Mesothelial cell of epicardium (in vitro differentiated cells): Measurements from ENCODE around the gene FAM193A. TPM values are rescaled to one million over a fixed set of nuclear protein-coding genes. Genes with fewer than 3 reads are reported as not detected.

Source experiments
- DNase-seq, 2 experiments: peaks; one replicate each; pipeline ENCODE4 v3.0.0; 2021; ENCODE audit warnings: low spot score in 2 of 2; ENCODE audit not compliant: unreplicated experiment in 2 of 2
- H3K27ac Mint-ChIP-seq: 2 replicates; pipeline ENCODE4 v1.8.0; 2021; ENCODE audit warnings: mixed read lengths
- H3K27me3 Mint-ChIP-seq: 2 replicates; pipeline ENCODE4 v1.8.0; 2021; ENCODE audit warnings: low read depth, mixed read lengths
- H3K36me3 Mint-ChIP-seq: 2 replicates; pipeline ENCODE4 v1.8.0; 2021; ENCODE audit warnings: mixed read lengths
- H3K4me1 Mint-ChIP-seq: 2 replicates; pipeline ENCODE4 v1.8.0; 2021; ENCODE audit warnings: mixed read lengths
- H3K4me3 Mint-ChIP-seq: 2 replicates; pipeline ENCODE4 v1.8.0; 2021; ENCODE audit warnings: mild to moderate bottlenecking, moderate library complexity, mixed read lengths
- H3K9me3 Mint-ChIP-seq: 2 replicates; pipeline ENCODE4 v1.8.0; 2021; ENCODE audit warnings: mixed read lengths
- total RNA-seq: library from RNA; stranded (reverse); gene quantifications from 3 replicates; pipeline ENCODE4 v1.2.1, GENCODE V29; 2021
- TF ChIP-seq, protein P1 (sequence below): fragments of 200-600 bp; sonication (generic); IDR thresholded peaks from one replicate; pipeline ENCODE4 v1.5.0; 2021; ENCODE audit warnings: antibody characterized with exemption; ENCODE audit not compliant: unreplicated experiment

The FAM193A gene
- total RNA-seq, 1 donor from 2014 or later: 48.1 TPM

DNA sequence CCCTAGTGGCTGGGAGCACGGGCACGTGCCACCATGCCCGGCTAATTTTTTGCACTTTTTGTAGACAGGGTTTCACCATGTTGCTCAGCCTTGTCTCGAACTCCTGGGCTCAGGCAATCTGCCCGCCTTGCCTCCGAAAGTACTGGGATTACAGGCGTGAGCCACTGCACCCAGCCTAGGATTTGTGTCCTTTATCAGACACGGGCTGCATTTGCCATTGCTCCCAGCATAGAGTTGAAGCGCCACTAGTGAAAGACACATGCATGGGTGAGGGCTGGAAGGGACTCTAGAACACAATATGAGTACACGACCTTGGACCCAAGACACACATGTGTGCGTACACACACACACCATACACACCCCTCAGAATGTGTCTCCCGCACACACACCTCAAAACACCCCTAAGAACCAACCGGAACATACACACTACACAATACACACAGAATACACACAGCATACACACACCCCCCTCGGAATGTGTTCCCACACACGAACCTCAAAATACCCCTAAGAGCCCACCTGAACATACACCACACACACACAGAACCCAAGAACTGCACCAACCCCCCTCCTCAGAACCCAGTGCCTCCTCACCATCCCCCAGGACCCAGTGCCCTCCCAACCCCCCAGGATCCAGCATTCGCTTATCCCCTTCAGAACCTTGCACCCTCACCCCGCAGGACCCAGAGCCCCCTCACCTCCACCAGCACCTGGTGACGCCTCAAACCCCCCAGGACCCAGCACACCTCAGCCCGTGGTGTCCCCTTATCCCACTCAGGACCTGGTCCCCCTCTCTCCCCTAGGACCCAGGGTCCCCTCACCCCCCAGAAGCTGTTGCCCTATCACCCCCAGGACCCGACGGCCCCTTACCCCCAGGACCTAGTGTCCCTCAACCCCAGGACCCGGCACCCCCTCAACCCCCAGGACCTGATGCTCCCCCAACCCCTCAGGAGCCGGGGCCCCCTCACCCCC lies 218.7 kb downstream of the FAM193A start:
- Mint-ChIP-seq H3K4me1 (peaks cover 7% of the 10 kb centered on the region), H3K36me3 (no peaks in the 10 kb centered on the region), H3K4me3 (peak overlapping the region; percentile 64), H3K9me3 (no peaks in the 10 kb centered on the region), H3K27me3 (no peaks in the 10 kb centered on the region), H3K27ac (no peak overlapping the region)
- no peak for DNase-seq
- TF ChIP-seq, protein P1, sequence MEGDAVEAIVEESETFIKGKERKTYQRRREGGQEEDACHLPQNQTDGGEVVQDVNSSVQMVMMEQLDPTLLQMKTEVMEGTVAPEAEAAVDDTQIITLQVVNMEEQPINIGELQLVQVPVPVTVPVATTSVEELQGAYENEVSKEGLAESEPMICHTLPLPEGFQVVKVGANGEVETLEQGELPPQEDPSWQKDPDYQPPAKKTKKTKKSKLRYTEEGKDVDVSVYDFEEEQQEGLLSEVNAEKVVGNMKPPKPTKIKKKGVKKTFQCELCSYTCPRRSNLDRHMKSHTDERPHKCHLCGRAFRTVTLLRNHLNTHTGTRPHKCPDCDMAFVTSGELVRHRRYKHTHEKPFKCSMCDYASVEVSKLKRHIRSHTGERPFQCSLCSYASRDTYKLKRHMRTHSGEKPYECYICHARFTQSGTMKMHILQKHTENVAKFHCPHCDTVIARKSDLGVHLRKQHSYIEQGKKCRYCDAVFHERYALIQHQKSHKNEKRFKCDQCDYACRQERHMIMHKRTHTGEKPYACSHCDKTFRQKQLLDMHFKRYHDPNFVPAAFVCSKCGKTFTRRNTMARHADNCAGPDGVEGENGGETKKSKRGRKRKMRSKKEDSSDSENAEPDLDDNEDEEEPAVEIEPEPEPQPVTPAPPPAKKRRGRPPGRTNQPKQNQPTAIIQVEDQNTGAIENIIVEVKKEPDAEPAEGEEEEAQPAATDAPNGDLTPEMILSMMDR: no peak

DNA sequence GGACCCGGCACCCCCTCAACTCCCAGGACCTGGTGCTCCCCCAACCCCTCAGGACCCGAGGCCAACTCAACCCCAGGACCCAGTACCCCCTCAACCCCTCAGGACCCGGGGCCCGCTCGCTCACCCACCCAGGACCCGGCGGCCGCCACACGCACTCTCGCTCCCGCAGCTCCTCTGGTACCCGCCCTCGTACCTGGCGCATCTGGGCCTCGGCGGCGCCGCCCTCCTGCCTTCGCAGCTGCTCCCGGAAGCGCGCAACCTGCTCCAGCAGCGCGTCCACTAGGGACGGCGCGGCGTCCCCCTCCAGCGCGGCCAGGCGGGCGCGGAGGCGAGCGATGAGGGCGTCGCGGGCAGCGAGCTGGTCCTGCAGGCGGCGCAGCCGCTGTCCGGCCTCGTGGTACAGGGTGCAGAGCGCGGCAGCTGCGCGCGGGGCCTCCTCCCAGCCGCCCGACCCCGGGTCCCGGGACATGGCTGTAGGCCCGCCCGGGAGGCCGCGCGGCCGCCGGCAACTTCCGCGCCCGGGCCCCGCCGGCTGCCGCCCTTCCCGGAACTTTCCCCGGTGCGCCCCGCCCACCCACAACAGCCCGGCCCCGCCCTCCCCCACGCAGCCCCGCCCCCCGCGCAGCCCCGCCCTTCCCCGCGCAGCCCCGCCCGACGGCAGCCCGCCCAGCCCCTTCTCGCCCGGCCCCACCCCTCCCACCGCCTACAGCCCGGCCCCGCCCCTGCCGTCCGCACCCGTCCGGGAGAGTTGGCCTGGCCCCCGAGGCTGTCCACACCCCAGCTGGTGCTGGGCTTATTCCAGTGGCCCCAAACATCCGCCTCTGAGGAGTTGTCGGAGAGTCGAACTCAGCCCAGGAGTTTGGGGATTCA lies 219.6 kb downstream of the FAM193A start, which contains the start of gene TNIP2:
TNIP2 (minus strand) TSS at position 516 of the 870 bp plus-strand sequence; CDS start at position 469, 47 bp downstream.
- H3K4me3 Mint-ChIP-seq: peak within 1 kb of the TSS; percentile 67
- H3K36me3 Mint-ChIP-seq: no peaks in the 10 kb centered on the region
- peak; percentile 64 to 79 for DNase-seq
- no peak within 1 kb of the TSS for H3K27ac Mint-ChIP-seq
- H3K4me1 Mint-ChIP-seq: peaks cover 7% of the 10 kb centered on the region
- no peaks in the 10 kb centered on the region for H3K27me3 Mint-ChIP-seq
- TF ChIP-seq, protein P1: no peak
- H3K9me3 Mint-ChIP-seq: no peaks in the 10 kb centered on the region

DNA sequence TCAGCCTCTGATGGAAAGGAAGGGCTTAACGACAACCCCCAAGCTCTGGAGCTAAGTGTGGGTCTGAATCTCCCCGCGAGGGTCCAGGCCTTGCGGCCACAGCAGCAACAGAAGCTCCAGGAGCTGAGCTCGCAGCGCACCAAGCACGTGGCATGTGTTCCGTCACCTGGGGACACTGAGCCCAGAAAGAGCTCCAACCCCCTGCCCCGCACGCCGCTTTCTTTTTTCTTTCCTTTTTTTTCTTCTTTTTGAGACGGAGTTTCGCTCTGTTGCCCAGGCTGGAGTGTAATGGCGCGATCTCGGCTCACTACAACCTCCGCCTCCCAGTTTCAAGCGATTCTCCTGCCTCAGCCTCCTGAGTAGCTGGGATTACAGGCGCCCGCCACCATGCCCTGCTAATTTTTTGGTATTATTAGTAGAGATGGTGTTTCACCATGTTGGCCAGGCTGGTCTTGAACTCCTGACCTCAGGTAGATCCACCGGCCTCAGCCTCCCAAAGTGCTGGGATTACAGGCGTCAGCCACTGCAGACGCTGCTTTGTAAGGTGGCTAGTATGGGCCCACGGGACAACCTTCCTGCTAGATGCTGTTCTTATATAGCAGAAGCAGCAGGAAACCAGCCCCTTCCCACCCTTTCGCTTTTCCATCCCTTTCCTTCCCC lies 220.4 kb downstream of the FAM193A start:
- DNase-seq: no peak
- peak overlapping the region; percentile 67 for H3K4me3 Mint-ChIP-seq
- H3K27me3 Mint-ChIP-seq: no peaks in the 10 kb centered on the region
- H3K9me3 Mint-ChIP-seq: no peaks in the 10 kb centered on the region
- no peak overlapping the region for H3K27ac Mint-ChIP-seq
- TF ChIP-seq, protein P1: no peak
- no peaks in the 10 kb centered on the region for H3K36me3 Mint-ChIP-seq
- H3K4me1 Mint-ChIP-seq: peaks cover 7% of the 10 kb centered on the region

DNA sequence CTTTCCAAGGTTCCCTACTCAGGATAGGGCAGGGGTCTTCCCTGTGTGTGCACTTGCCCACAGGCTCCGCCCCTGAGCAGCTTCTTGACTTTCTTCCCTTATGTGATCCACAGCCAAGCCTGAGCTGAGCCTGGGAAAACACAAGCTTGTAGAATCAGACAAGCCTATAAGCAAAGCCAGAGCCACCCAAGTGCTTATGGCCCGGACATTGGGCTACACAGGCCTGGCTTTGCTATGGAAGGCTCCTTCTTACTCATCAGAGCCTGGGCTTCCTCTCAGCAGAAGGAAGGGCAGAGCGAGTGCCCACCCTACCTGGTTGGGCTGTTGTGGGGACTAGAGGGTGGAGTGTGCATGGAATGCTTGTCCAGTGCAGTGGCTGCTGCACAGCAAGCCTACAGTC lies 221.0 kb downstream of the FAM193A start:
- TF ChIP-seq, protein P1: no peak
- H3K4me3 Mint-ChIP-seq: peak overlapping the region; percentile 67
- H3K36me3 Mint-ChIP-seq: no peaks in the 10 kb centered on the region
- peaks cover 7% of the 10 kb centered on the region for H3K4me1 Mint-ChIP-seq
- H3K27me3 Mint-ChIP-seq: no peaks in the 10 kb centered on the region
- H3K27ac Mint-ChIP-seq: no peak overlapping the region
- no peak for DNase-seq
- H3K9me3 Mint-ChIP-seq: no peaks in the 10 kb centered on the region
